ENCODE results near the gene ZDHHC1.
A peak's percentile ranks its signal among the peaks of the same experiment; 100 is the strongest.

Gene ZDHHC1

DNA sequence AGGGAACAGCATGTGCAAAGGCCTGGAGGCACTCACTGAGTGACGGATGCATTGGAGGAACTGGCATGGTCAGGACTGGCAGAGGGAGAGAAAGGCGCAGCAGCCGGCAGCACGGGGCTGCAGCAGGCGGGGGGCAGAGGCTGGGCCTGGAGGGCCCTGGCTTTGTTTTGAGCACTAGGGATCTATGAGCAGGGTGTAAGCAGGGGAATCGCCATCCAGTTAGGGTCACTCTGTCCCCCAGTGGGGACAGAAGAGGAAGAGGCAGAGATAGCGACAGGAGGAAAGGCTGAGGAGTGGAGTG, 28.8 kb upstream of the ZDHHC1 start:
- TF ChIP-seq, protein P1, sequence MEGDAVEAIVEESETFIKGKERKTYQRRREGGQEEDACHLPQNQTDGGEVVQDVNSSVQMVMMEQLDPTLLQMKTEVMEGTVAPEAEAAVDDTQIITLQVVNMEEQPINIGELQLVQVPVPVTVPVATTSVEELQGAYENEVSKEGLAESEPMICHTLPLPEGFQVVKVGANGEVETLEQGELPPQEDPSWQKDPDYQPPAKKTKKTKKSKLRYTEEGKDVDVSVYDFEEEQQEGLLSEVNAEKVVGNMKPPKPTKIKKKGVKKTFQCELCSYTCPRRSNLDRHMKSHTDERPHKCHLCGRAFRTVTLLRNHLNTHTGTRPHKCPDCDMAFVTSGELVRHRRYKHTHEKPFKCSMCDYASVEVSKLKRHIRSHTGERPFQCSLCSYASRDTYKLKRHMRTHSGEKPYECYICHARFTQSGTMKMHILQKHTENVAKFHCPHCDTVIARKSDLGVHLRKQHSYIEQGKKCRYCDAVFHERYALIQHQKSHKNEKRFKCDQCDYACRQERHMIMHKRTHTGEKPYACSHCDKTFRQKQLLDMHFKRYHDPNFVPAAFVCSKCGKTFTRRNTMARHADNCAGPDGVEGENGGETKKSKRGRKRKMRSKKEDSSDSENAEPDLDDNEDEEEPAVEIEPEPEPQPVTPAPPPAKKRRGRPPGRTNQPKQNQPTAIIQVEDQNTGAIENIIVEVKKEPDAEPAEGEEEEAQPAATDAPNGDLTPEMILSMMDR (IDR thresholded peaks at IDR 0.05) = no peak
- Histone ChIP-seq H3K27ac (no peak overlapping the region), H3K4me3 (no peak overlapping the region)
- DNase-seq (ENCODE audit: low spot score) = no peak

DNA sequence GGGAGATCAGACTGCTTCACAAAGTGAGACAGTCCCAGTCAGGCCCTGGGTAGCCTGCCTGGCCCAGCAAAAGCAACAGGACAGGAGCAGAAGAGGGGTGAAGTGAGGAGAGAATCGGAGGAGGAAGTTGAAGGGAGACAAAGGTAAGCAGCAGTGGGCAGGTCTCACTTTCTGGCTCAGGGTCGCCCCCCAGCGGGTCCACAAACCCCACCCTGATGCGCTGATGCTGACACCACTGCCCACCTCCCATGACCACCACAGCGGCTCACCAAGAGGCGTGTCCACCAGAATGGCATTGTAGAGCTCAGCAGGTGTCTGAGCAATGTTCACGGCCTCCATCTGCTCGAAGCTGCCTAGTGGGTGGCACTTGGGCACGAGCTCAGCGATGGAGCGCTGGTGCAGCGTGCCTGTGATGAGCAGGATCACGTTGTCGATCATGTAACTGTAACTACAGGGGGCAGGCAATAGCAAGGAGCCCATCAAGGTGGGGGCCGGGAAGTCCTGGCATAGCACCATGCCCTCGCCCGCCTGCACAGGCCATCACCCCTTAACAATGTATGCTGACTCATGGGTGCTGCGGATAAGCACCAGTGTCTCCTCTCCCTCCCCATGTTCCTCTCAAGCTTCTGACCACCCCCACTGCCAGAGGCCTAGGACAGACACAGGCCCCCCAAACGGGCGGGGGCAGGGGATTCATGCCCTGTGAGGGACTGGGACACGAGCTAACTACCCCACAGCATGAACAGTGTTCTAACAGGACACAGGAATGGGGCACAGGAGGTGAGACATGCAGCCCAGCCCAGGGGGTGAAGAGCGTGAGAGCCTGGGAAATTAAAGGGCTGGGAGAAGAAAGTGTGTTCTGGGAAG, 28.2 kb upstream of the ZDHHC1 start:
- Histone ChIP-seq H3K27ac (peak overlapping the region in 1 of 2 donors; percentile 15), H3K4me3 (no peak overlapping the region)
- DNase-seq (ENCODE audit: low spot score) = no peak
- TF ChIP-seq, protein P1 (IDR thresholded peaks at IDR 0.05) = no peak

DNA sequence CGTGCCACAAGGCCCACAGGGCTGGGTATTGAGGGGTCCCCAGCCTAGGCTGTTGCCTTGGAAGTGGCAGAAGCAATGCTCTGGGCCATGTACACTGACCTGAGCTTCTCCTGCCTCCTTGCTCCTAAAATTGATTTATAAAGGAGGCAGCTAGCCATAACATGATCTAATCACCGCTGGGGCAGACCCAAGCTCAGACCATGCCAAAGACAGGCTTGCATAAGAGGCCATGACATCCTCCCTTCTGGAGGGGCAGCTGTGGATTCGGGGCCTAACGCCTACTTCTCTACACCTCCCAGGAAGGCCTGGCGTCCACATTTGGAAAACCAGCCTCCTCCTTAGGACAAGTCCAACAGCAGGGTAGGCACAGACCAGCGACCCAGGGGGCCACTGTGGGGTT, 27.0 kb upstream of the ZDHHC1 start:
- no peak overlapping the region for H3K4me3 ChIP-seq
- peak overlapping the region in 1 of 2 donors; percentile 15 for H3K27ac ChIP-seq
- TF ChIP-seq, protein P1 (IDR thresholded peaks at IDR 0.05) = no peak
- DNase-seq (ENCODE audit: low spot score) = no peak

DNA sequence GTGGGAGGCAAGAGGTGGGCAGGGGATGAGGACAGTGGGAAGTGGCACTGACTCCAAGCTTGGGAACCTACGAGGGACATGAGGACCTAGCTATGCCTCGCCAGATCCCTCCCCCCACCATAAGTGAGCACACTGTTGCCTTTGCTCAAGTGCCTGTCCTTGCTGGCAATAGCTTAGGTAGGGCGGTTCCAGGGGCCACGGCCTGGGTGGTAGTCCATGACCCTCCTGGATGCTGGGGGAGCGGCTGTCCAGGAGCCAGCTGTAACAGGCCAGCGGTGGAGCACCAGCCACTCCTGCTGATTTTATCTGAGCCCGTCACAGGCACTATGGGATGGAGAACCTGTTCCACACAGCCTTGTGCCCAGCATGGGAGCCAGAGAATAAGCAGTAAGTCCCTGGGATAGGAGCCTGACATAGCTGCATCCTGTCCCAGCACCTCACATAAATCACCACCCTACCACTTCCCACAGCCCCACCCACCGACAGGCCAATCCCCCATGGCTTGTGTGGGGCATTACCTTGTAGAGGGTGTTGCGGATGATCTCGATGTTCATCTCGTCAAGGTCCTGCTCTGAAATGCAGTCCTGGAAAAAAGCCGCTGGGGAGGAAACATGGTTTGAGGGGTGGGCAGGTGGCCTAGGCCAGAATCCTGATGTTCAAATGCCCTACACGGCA, 26.4 kb upstream of the ZDHHC1 start:
- TF ChIP-seq, protein P1 (IDR thresholded peaks at IDR 0.05) = no peak
- Histone ChIP-seq H3K4me3 (no peak overlapping the region), H3K27ac (peak overlapping the region in 1 of 2 donors; percentile 15)
- DNase-seq (ENCODE audit: low spot score) = no peak

DNA sequence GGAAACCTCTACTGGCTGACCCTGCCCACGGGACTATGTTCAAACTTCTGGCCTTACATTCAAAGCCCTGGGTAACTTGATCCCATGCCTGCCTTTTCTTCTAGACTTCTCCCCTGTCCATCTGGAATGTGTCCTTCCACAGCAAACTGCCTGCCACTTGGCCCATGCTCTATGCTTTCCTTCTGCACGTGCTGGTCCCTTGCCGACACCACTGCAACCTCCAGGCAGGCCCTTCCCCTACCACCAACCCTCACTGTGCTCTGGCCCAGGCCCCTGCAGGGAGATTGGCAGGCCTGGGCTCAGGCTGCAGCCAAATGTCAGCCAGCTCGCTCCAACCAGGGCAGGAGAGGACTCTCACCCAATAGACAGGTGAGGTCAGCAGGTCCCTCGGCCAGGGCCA, 25.6 kb upstream of the ZDHHC1 start:
- no peak for DNase-seq (ENCODE audit: low spot score)
- no peak overlapping the region for H3K27ac ChIP-seq

DNA sequence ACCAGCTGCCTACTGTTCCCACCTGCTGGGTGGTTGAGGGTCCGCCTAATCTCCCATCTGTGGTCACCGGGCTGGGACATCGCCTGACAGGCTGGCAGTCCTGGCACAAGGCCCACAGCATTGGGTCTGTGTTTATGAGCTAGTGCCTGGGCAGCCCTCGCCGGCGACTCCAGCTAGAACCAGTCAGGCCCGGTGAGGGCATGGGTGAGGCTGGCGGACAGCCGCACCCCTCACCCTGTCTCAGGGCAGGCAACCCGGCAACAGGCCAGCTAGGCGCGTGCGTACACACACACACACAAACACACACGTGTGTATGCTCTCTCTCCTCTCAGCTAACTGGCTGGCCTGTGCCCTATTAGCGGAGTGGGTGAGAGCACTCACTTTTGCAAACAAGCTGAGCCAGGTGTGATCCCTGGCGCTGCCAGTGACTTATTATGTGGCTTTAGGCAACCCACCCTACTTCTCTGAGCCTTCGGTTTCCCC, 25.0 kb upstream of the ZDHHC1 start:
- DNase-seq (ENCODE audit: low spot score) = no peak
- TF ChIP-seq, protein P1 (IDR thresholded peaks at IDR 0.05) = no peak
- H3K4me3 ChIP-seq = no peak overlapping the region
- H3K27ac ChIP-seq = no peak overlapping the region

More for the DNA sequence above, 25.6 kb upstream of the ZDHHC1 start:
- TF ChIP-seq, protein P1 (IDR thresholded peaks at IDR 0.05) = no peak
- no peak overlapping the region for H3K4me3 ChIP-seq
